GM12801 (cell line): ENCODE results near the gene RHOJ.

Source experiments
- CTCF ChIP-seq: IDR thresholded peaks from one replicate; pipeline ENCODE4 v1.5.1; 2011; ENCODE audit warnings: control low read depth; ENCODE audit not compliant: insufficient read length; ENCODE audit errors: extremely low read depth

The RHOJ gene

GRCh38 chr14:63268771-63269170 is 64.5 kb downstream of the RHOJ start:
- TF ChIP-seq CTCF, result no peak

GRCh38 chr14:63269561-63270225 is 65.5 kb downstream of the RHOJ start:
- no peak for TF ChIP-seq CTCF

GRCh38 chr14:63273129-63273528 is 68.9 kb downstream of the RHOJ start:
- TF ChIP-seq CTCF, result no peak

- TF ChIP-seq CTCF, result no peak
Observed at GRCh38 chr14:63273717-63274655, 69.7 kb downstream of the RHOJ start.

- no peak for TF ChIP-seq CTCF
Observed at GRCh38 chr14:63275611-63276010, 71.4 kb downstream of the RHOJ start.

GRCh38 chr14:63276016-63276415 is 71.8 kb downstream of the RHOJ start:
- TF ChIP-seq CTCF, result no peak

GRCh38 chr14:63276492-63277342 is 72.5 kb downstream of the RHOJ start:
- peak; percentile 5 for TF ChIP-seq CTCF
